Activated CD4-positive, alpha-beta T cell treated with anti-CD3 and anti-CD28 coated beads, Interleukin-2, amount 50 U/mL, for 24 hours (primary cell): ENCODE results near the gene PPT1.

Experiments
- DNase-seq, 2 donors: peaks; one replicate each; pipeline ENCODE4 v3.0.0-alpha.2; 2020; ENCODE audit warnings: low read depth in 1 of 2, low spot score in 1 of 2

Gene PPT1

GRCh38 chr1:40032240-40032891 lies 64.7 kb downstream of the PPT1 start:
- no peak for DNase-seq

GRCh38 chr1:40030528-40031135 lies 66.4 kb downstream of the PPT1 start:
- DNase-seq, result no peak

- no peak for DNase-seq
Observed at GRCh38 chr1:40029608-40030007, 67.4 kb downstream of the PPT1 start.

GRCh38 chr1:40027647-40028046 lies 69.4 kb downstream of the PPT1 start:
- DNase-seq, result no peak

- no peak for DNase-seq
Observed at GRCh38 chr1:40024671-40025070, 72.4 kb downstream of the PPT1 start.

GRCh38 chr1:40023379-40023944 lies 73.6 kb downstream of the PPT1 start:
- DNase-seq, result no peak
